GM06990 (cell line): ENCODE measurements around the gene KLHL29.
"Not testable (repeated sequence)": the region's sequence is repeated elsewhere in the genome, so short reads cannot be mapped to it uniquely, and the experiment has no call there.

Experiments used
- DNase-seq: peaks from one replicate; pipeline ENCODE4 v3.0.0-alpha.2; 2011; ENCODE audit not compliant: insufficient read length; ENCODE audit errors: extremely low read depth
- H3K27me3 ChIP-seq: replicated peaks from 2 replicates; pipeline ENCODE4 v1.6.0; 2011; ENCODE audit warnings: low read length; ENCODE audit not compliant: control insufficient read depth, insufficient read depth
- H3K36me3 ChIP-seq: 2 replicates; pipeline ENCODE4 v1.5.1; 2011; ENCODE audit warnings: low read length; ENCODE audit not compliant: control insufficient read depth, insufficient read depth
- H3K4me3 ChIP-seq: replicated peaks from 2 replicates; pipeline ENCODE4 v1.5.1; 2011; ENCODE audit warnings: low read depth, mild to moderate bottlenecking, control low read depth, low read length
- CTCF ChIP-seq: IDR thresholded peaks from 2 replicates; pipeline ENCODE4 v1.5.1; 2011; ENCODE audit warnings: low read length, control low read depth, mild to moderate bottlenecking, inconsistent platforms; ENCODE audit not compliant: insufficient read depth, poor library complexity, severe bottlenecking

The KLHL29 gene

GRCh38 chr2:23388756-23389514, 4.0 kb downstream of the KLHL29 start:
- H3K4me3 ChIP-seq = no peak overlapping the region
- H3K36me3 ChIP-seq = no peaks in the 10 kb centered on the region
- H3K27me3 ChIP-seq = no peaks in the 10 kb centered on the region
- no peak for DNase-seq
- TF ChIP-seq CTCF = no peak

GRCh38 chr2:23390152-23390551, 5.2 kb downstream of the KLHL29 start:
- no peak overlapping the region for H3K4me3 ChIP-seq
- DNase-seq = no peak
- H3K27me3 ChIP-seq = no peaks in the 10 kb centered on the region
- no peak for TF ChIP-seq CTCF
- no peaks in the 10 kb centered on the region for H3K36me3 ChIP-seq

GRCh38 chr2:23391237-23391736, 6.3 kb downstream of the KLHL29 start:
- not testable (repeated sequence) for H3K36me3 ChIP-seq, DNase-seq, H3K4me3 ChIP-seq, H3K27me3 ChIP-seq

- no peaks in the 10 kb centered on the region for H3K27me3 ChIP-seq
Measured at GRCh38 chr2:23393722-23394121, 8.7 kb downstream of the KLHL29 start.

GRCh38 chr2:23394700-23395099, 9.7 kb downstream of the KLHL29 start:
- no peak for TF ChIP-seq CTCF
- no peak for DNase-seq

More at GRCh38 chr2:23393722-23394121, 8.7 kb downstream of the KLHL29 start:
- no peak for TF ChIP-seq CTCF
- no peaks in the 10 kb centered on the region for H3K36me3 ChIP-seq
- DNase-seq = no peak
- no peak overlapping the region for H3K4me3 ChIP-seq

GRCh38 chr2:23397478-23397877, 12.5 kb downstream of the KLHL29 start:
- Histone ChIP-seq H3K27me3 (no peaks in the 10 kb centered on the region), H3K4me3 (no peak overlapping the region), H3K36me3 (no peaks in the 10 kb centered on the region)
- DNase-seq = no peak
- no peak for TF ChIP-seq CTCF

More at GRCh38 chr2:23394700-23395099, 9.7 kb downstream of the KLHL29 start:
- no peak overlapping the region for H3K4me3 ChIP-seq
- H3K27me3 ChIP-seq = no peaks in the 10 kb centered on the region
- no peaks in the 10 kb centered on the region for H3K36me3 ChIP-seq
